K562 treated with DMSO at 1 percent for 24 hours (cell line): ENCODE measurements around the gene MICA. TPM values are rescaled to one million over a fixed set of nuclear protein-coding genes. Genes with fewer than 3 reads are reported as not detected.

Experiments used
- total RNA-seq: library from RNA; unstranded; fragments of 300-600 nt; gene quantifications from 2 replicates; pipeline ENCODE4 v1.2.3, GENCODE V29; 2022; ENCODE audit warnings: low read depth; ENCODE audit not compliant: insufficient read depth

Gene MICA
- total RNA-seq: 27.3 and 32.0 TPM in 2 replicates

GRCh38 chr6:31403283-31404060, at the start of gene MICA:
MICA (plus strand) TSS chr6:31403595; CDS start chr6:31403633, 38 bp downstream.

GRCh38 chr6:31356946-31357466, 46.4 kb upstream of the MICA start, which contains the start of gene HLA-B:
HLA-B (minus strand) TSS chr6:31357179; CDS start chr6:31357158, 21 bp downstream.

Other genes with a start within 250 kb of the MICA start
- 39.6 and 47.7 TPM in 2 replicates for gene CCHCR1, start 245.8 kb upstream of the MICA start, total RNA-seq
- gene TCF19, start 245.0 kb upstream of the MICA start, total RNA-seq: 72.6 and 76.1 TPM in 2 replicates
- gene POU5F1, start 232.9 kb upstream of the MICA start, total RNA-seq: 0.91 and 1.3 TPM in 2 replicates
- gene HLA-C, start 131.5 kb upstream of the MICA start, total RNA-seq: 36.6 and 38.4 TPM in 2 replicates
- gene HLA-B, start 46.4 kb upstream of the MICA start, total RNA-seq: 11.8 and 12.1 TPM in 2 replicates
- 27.4 and 28.7 TPM in 2 replicates for gene MICB, start 94.5 kb downstream of the MICA start, total RNA-seq
- not detected in 2 replicates for gene MCCD1, start 125.4 kb downstream of the MICA start, total RNA-seq
- gene DDX39B, start 138.4 kb downstream of the MICA start, total RNA-seq: 156 and 175 TPM in 2 replicates
- not detected in 2 replicates for gene ATP6V1G2, start 143.0 kb downstream of the MICA start, total RNA-seq
- gene NFKBIL1, start 144.0 kb downstream of the MICA start, total RNA-seq: 78.2 and 92.3 TPM in 2 replicates
- 0.42 TPM in 1 of 2 replicates, not detected in the other for gene LTA, start 168.7 kb downstream of the MICA start, total RNA-seq
- gene TNF, start 172.0 kb downstream of the MICA start, total RNA-seq: 0.32 and 0.80 TPM in 2 replicates
- 2.1 TPM in 1 of 2 replicates, not detected in the other for gene LTB, start 178.8 kb downstream of the MICA start, total RNA-seq
- gene LST1, start 182.7 kb downstream of the MICA start, total RNA-seq: 1.2 and 4.7 TPM in 2 replicates
- 1.8 and 2.2 TPM in 2 replicates for gene NCR3, start 189.4 kb downstream of the MICA start, total RNA-seq
- 8.9 and 11.5 TPM in 2 replicates for gene AIF1, start 211.6 kb downstream of the MICA start, total RNA-seq
- 276 and 279 TPM in 2 replicates for gene PRRC2A, start 217.1 kb downstream of the MICA start, total RNA-seq
- 470 and 501 TPM in 2 replicates for gene BAG6, start 249.1 kb downstream of the MICA start, total RNA-seq